Body of pancreas (tissue), 4 donors: ENCODE results near the gene TRPV3. TPM values are rescaled to one million over a fixed set of nuclear protein-coding genes. Genes with fewer than 3 reads are reported as not detected.
"Not testable (repeated sequence)": the region's sequence is repeated elsewhere in the genome, so short reads cannot be mapped to it uniquely, and the experiment has no call there.

ENCODE experiments used
- ATAC-seq: fragments of 150-250 bp; one replicate; pipeline ENCODE4 v1.9.1; 2016
- DNase-seq, 4 donors: peaks; one replicate each; pipeline ENCODE4 v3.0.0-alpha.2; 2019
- H3K27ac ChIP-seq, 4 donors: fragments of 200-600 bp; sonication (generic); 1 replicate in 3 of 4; 2 replicates in 1 of 4; pipeline versions ENCODE4 v1.5.1 to v1.6.1; 2016 to 2019; ENCODE audit warnings: mild to moderate bottlenecking in 1 of 4, mixed read lengths in 1 of 4, moderate library complexity in 1 of 4
- H3K27me3 ChIP-seq, 2 donors: fragments of 200-600 bp; sonication (generic); one replicate each; pipeline ENCODE4 v1.6.0; 2016; ENCODE audit warnings: mild to moderate bottlenecking in 1 of 2
- H3K36me3 ChIP-seq, 2 donors: fragments of 200-600 bp; sonication (generic); replicated peaks in 1 of 2; 2 replicates each; pipeline ENCODE4 v1.5.1; 2016; ENCODE audit warnings: low read depth in 2 of 2; ENCODE audit not compliant: insufficient read depth in 1 of 2
- H3K4me1 ChIP-seq: fragments of 200-600 bp; sonication (generic); one replicate; pipeline ENCODE4 v1.6.0; 2016
- H3K4me3 ChIP-seq, 2 donors: fragments of 200-600 bp; sonication (generic); 1 replicate in 1 of 2; 2 replicates in 1 of 2; pipeline ENCODE4 v1.5.1; 2016 to 2019
- H3K9me3 ChIP-seq, 3 donors: fragments of 200-600 bp; sonication (generic); 1 replicate in 2 of 3; 2 replicates in 1 of 3; pipeline ENCODE4 v1.5.1; 2016
- POLR2A ChIP-seq, 3 donors: fragments of 450-650 bp; IDR thresholded peaks; one replicate each; pipeline ENCODE4 v1.6.1; 2016; ENCODE audit warnings: antibody characterized with exemption in 3 of 3, mild to moderate bottlenecking in 2 of 3
- WGBS, 2 donors: methylation state at CpG; one replicate each; pipeline ENCODE4 v1.1.5; 2017; 5-methylcytosine and 5-hydroxymethylcytosine counted together
- intact Hi-C: fragments of 100-400 bp; cut with DNase I; formaldehyde crosslinking; loops from one replicate; pipeline ENCODE4 v1.15.1; 2023
- total RNA-seq, 2 donors: library from RNA; depleted of rRNA; stranded (reverse); fragments of >200 nt; gene quantifications; one replicate each; pipeline ENCODE4 v1.1.0, GENCODE V29; 2016
- TF ChIP-seq, protein P1 (sequence below), 7 experiments: fragments of 450-650 bp in 4 of 7; fragments of 200-600 bp in 3 of 7; sonication (generic) in 3 of 7; IDR thresholded peaks; one replicate each; pipeline ENCODE4 v1.5.1; 2016 to 2019; ENCODE audit warnings: antibody characterized with exemption in 7 of 7

Gene TRPV3
- total RNA-seq, 2 donors from 2014 or later = 0.33 TPM; not detected in 1

DNA sequence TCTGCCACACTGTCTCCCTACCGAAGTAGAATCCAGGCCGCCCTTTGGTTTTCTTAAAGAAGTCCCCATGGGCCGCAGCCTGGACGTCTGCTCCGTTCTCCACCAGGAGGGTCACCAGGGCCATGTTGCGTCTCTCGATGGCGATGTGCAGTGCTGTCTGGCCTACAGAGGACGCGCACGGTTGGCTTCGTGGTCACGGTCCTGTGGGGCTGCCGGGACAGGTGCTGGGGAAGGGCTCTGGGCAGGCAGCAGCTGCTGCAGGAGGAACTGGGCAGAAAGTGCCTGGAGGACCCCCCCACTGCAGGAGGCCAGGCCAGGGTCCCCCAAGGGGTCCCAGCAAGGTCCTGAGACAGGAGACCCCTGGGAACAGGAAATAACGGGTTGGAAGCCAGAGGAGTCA lies 32.6 kb upstream of the TRPV3 start:
- TF ChIP-seq, protein P1, sequence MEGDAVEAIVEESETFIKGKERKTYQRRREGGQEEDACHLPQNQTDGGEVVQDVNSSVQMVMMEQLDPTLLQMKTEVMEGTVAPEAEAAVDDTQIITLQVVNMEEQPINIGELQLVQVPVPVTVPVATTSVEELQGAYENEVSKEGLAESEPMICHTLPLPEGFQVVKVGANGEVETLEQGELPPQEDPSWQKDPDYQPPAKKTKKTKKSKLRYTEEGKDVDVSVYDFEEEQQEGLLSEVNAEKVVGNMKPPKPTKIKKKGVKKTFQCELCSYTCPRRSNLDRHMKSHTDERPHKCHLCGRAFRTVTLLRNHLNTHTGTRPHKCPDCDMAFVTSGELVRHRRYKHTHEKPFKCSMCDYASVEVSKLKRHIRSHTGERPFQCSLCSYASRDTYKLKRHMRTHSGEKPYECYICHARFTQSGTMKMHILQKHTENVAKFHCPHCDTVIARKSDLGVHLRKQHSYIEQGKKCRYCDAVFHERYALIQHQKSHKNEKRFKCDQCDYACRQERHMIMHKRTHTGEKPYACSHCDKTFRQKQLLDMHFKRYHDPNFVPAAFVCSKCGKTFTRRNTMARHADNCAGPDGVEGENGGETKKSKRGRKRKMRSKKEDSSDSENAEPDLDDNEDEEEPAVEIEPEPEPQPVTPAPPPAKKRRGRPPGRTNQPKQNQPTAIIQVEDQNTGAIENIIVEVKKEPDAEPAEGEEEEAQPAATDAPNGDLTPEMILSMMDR (IDR thresholded peaks at IDR 0.05) = no peak
- no peak for TF ChIP-seq POLR2A (IDR thresholded peaks at IDR 0.05)
- H3K27me3 ChIP-seq = no peaks in the 10 kb centered on the region
- no peak for ATAC-seq

DNA sequence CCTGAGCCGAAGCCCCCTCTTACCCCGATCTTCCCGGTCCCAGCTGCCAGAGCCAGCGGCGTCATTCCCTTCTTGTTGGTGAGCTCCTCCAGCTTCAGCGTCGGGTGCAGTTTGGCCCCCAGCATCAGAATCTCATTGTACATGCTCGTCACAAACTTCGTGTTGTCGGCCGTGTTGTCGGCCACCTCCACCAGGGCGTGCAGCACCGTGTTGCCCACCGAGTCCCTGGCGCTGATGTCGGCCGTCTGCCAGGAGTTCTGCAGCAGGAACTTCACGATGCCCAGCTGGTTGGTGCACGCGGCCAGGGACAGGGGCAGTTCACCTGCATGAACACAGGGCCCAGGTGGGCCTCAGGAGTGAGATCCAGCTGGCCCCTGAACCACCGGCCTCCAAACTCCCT lies 32.2 kb upstream of the TRPV3 start:
- Histone ChIP-seq H3K9me3 (no peaks in the 10 kb centered on the region), H3K36me3 (peaks cover 0 to 12% of the 10 kb centered on the region in 2 donors), H3K27me3 (no peaks in the 10 kb centered on the region), H3K4me1 (no peaks in the 10 kb centered on the region), H3K27ac (no peak overlapping the region), H3K4me3 (no peak overlapping the region)
- 93 to 100% methylated on average over 5 to 22 of the region's 22 CpGs for WGBS, 2 donors
- intact Hi-C loops = no loop called here
- DNase-seq (no peak), ATAC-seq (no peak)
- TF ChIP-seq POLR2A (IDR thresholded peaks at IDR 0.05) = no peak
- TF ChIP-seq, protein P1 (IDR thresholded peaks at IDR 0.05) = no peak

More for the DNA sequence above, 32.6 kb upstream of the TRPV3 start:
- DNase-seq = no peak
- Histone ChIP-seq H3K9me3 (no peaks in the 10 kb centered on the region), H3K4me1 (no peaks in the 10 kb centered on the region), H3K27ac (no peak overlapping the region), H3K36me3 (peaks cover 0 to 12% of the 10 kb centered on the region in 2 donors), H3K4me3 (no peak overlapping the region)
- intact Hi-C loops = no loop called here
- WGBS, 2 donors = 96 to 97% methylated on average over 14 of the region's 15 CpGs

DNA sequence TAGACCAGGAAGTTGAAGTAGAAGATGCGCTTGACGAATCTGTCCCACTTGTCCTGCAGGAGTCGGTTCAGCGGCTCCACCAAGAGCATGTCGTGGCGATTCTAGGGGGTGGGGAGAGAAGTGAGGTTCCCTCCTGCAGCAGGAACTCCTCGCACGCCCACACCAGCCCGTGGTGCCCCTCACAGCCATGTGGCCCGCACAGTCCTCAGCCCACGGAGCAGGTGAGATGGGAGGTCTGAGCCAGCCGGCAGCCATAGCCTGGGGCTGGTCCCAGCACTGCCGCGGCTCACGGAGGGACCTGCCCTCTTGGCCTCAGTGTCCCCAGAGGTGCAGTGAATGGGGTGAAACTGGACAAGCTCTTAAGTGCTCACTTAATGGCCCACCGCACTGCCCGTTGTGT lies 28.2 kb upstream of the TRPV3 start:
- Histone ChIP-seq H3K4me3 (no peak overlapping the region), H3K36me3 (peaks cover 0 to 11% of the 10 kb centered on the region in 2 donors), H3K9me3 (no peaks in the 10 kb centered on the region), H3K4me1 (no peaks in the 10 kb centered on the region), H3K27me3 (no peaks in the 10 kb centered on the region), H3K27ac (no peak overlapping the region)
- DNase-seq (no peak), ATAC-seq (no peak)
- 91 to 95% methylated on average over 8 to 16 of the region's 17 CpGs for whole genome bisulfite sequencing, 2 donors
- no peak for TF ChIP-seq POLR2A (IDR thresholded peaks at IDR 0.05)
- TF ChIP-seq, protein P1 (IDR thresholded peaks at IDR 0.05) = no peak
- intact Hi-C loops = no loop called here

DNA sequence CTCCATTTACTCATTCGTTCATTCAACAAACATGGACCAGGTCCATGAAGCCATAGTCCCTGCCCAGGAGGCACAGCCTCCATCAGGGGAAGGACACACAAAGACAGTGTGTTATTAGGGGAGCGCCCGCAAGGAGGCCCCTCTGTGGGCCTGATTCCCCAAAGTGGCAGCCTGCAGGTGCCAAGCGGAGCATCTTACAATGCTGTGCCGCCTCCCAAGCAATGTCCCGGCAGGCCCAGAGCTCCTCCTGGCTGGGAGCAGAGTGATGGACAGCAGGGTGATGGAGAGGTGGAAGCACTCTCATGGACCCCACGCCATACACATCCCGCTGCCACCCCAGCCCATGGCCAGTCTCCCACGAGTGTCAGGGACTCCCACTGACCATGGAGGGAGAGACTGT lies 25.8 kb upstream of the TRPV3 start:
- WGBS, 2 donors = 90 to 96% methylated on average over 4 to 9 of the region's 9 CpGs
- Histone ChIP-seq H3K9me3 (no peaks in the 10 kb centered on the region), H3K27ac (no peak overlapping the region), H3K4me1 (no peaks in the 10 kb centered on the region), H3K27me3 (no peaks in the 10 kb centered on the region), H3K4me3 (no peak overlapping the region), H3K36me3 (peaks cover 0 to 8% of the 10 kb centered on the region in 2 donors)
- intact Hi-C loops = no loop called here
- DNase-seq = no peak
- no peak for ATAC-seq
- TF ChIP-seq, protein P1 (IDR thresholded peaks at IDR 0.05) = no peak
- no peak for TF ChIP-seq POLR2A (IDR thresholded peaks at IDR 0.05)

DNA sequence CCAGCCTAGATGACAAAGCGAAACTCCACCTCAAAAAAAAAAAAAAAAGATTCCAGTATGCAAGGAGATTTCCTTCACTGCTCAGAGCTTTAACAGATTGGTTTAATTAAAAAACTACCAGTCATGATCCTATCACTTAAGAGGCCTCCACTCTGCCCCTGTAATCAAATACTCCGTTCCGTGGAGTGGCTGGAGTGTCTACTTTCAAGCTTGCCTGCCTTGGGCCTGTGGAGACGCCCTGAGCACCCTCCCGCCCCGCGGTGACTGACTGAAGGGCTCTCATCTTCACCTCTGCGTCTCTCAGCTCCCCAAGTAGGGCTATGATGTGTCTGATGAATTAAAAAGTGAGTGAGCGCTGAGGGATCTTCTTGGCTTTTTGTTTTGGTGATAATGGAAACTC lies 25.3 kb upstream of the TRPV3 start:
- intact Hi-C loops = no loop called here
- H3K9me3 ChIP-seq = no peaks in the 10 kb centered on the region
- ATAC-seq (no peak), DNase-seq (no peak)
- TF ChIP-seq, protein P1 (IDR thresholded peaks at IDR 0.05) = no peak
- no peak for TF ChIP-seq POLR2A (IDR thresholded peaks at IDR 0.05)
- no peak overlapping the region for H3K27ac ChIP-seq
- no peaks in the 10 kb centered on the region for H3K4me1 ChIP-seq
- no peaks in the 10 kb centered on the region for H3K27me3 ChIP-seq
- H3K36me3 ChIP-seq = peaks cover 0 to 7% of the 10 kb centered on the region in 2 donors
- no peak overlapping the region for H3K4me3 ChIP-seq
- WGBS, 2 donors = 97 to 98% methylated on average over 9 of the region's 9 CpGs

DNA sequence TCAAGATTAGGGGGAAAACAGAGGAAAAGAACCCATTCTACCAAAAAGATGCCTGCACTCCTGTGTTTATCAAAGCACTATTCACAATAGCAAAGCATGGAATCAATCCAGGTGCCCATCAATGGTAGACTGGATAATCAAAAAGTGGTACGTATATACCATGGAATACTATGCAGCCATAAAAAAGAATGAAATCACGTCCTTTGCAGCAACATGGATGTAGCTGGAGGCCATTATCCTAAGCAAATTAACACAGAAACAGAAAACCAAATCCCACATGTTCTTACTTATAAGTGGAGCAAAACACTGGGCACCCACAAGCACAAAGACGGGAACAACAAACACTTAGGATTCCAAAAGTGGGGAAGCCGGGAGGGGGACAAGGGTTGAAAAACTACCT lies 21.1 kb upstream of the TRPV3 start:
- H3K27ac ChIP-seq, H3K36me3 ChIP-seq, H3K27me3 ChIP-seq, H3K4me1 ChIP-seq, H3K4me3 ChIP-seq, ATAC-seq, DNase-seq, intact Hi-C loops, H3K9me3 ChIP-seq: not testable (repeated sequence)
- WGBS, 2 donors = 71 to 80% methylated on average over 4 of the region's 4 CpGs
